ACC112 (cell line): ENCODE data around the gene PPCDC.

Experiments used
- H2AFZ ChIP-seq: fragments of 200-600 bp; sonication (generic); one replicate; pipeline ENCODE4 v1.6.0; 2017; ENCODE audit warnings: antibody characterized with exemption, low read length; ENCODE audit not compliant: unreplicated experiment
- H3K27ac ChIP-seq: fragments of 200-600 bp; sonication (generic); 2 replicates; pipeline ENCODE4 v1.5.1; 2014; ENCODE audit warnings: low read depth, mild to moderate bottlenecking, antibody characterized with exemption, low read length, moderate library complexity
- H3K27me3 ChIP-seq: fragments of 200-600 bp; sonication (generic); 2 replicates; pipeline ENCODE4 v1.6.1; 2014; ENCODE audit warnings: mild to moderate bottlenecking, antibody characterized with exemption, low read length, moderate library complexity, mixed read lengths; ENCODE audit not compliant: insufficient read depth
- H3K36me3 ChIP-seq: fragments of 200-600 bp; sonication (generic); 2 replicates; pipeline ENCODE4 v1.6.1; 2016; ENCODE audit warnings: mild to moderate bottlenecking, antibody characterized with exemption, low read length, moderate library complexity, mixed read lengths; ENCODE audit not compliant: insufficient read depth
- H3K4me1 ChIP-seq: fragments of 200-600 bp; sonication (generic); one replicate; pipeline ENCODE4 v1.6.1; 2016; ENCODE audit warnings: low read length, mixed read lengths; ENCODE audit not compliant: insufficient read depth, unreplicated experiment, control insufficient read depth
- H3K4me3 ChIP-seq: fragments of 200-600 bp; sonication (generic); 2 replicates; pipeline ENCODE4 v1.5.1; 2014; ENCODE audit warnings: mild to moderate bottlenecking, low read depth, low read length
- H3K79me2 ChIP-seq: fragments of 200-600 bp; sonication (generic); one replicate; pipeline ENCODE4 v1.6.0; 2016; ENCODE audit warnings: low read length; ENCODE audit not compliant: control insufficient read depth, unreplicated experiment, insufficient read depth

PPCDC gene

GRCh38 chr15:75023181-75023871 lies at the start of gene PPCDC:
PPCDC (plus strand) TSS chr15:75023590; CDS start chr15:75028319, 4,729 bp downstream.
- peak within 1 kb of the TSS; percentile 43; the same call in 1 of the 2 replicates for H3K27ac ChIP-seq
- H3K79me2 ChIP-seq, result peaks cover 11% of the 10 kb centered on the region
- H2AFZ ChIP-seq, result peak within 1 kb of the TSS; percentile 74
- no peaks in the 10 kb centered on the region for H3K27me3 ChIP-seq
- peak within 1 kb of the TSS; percentile 84 for H3K4me3 ChIP-seq
- H3K4me1 ChIP-seq, result no peaks in the 10 kb centered on the region
- H3K36me3 ChIP-seq, result no peaks in the 10 kb centered on the region

GRCh38 chr15:74976159-74976558 lies 47.2 kb upstream of the PPCDC start:
- Histone ChIP-seq H3K36me3 (no peaks in the 10 kb centered on the region), H3K4me3 (no peak overlapping the region), H3K27ac (no peak overlapping the region), H3K4me1 (peaks cover 16% of the 10 kb centered on the region), H3K27me3 (no peaks in the 10 kb centered on the region), H2AFZ (no peak overlapping the region), H3K79me2 (no peaks in the 10 kb centered on the region)

- Histone ChIP-seq H2AFZ (no peak overlapping the region), H3K79me2 (no peaks in the 10 kb centered on the region), H3K4me1 (peaks cover 16% of the 10 kb centered on the region), H3K4me3 (no peak overlapping the region), H3K27ac (peak overlapping the region; percentile 15; the same call in 1 of the 2 replicates), H3K36me3 (no peaks in the 10 kb centered on the region), H3K27me3 (no peaks in the 10 kb centered on the region)
These were observed 45.8 kb upstream of the PPCDC start for GRCh38 chr15:74977599-74977998.

GRCh38 chr15:74978077-74978476 lies 45.3 kb upstream of the PPCDC start:
- H3K27ac ChIP-seq, result peak overlapping the region; percentile 15; the same call in 1 of the 2 replicates
- no peaks in the 10 kb centered on the region for H3K79me2 ChIP-seq
- no peak overlapping the region for H3K4me3 ChIP-seq
- peaks cover 16% of the 10 kb centered on the region for H3K4me1 ChIP-seq
- no peaks in the 10 kb centered on the region for H3K27me3 ChIP-seq
- no peak overlapping the region for H2AFZ ChIP-seq
- H3K36me3 ChIP-seq, result no peaks in the 10 kb centered on the region

- Histone ChIP-seq H3K4me1 (peaks cover 18% of the 10 kb centered on the region), H3K27ac (no peak overlapping the region), H3K79me2 (no peaks in the 10 kb centered on the region), H3K4me3 (no peak overlapping the region), H2AFZ (peak overlapping the region; percentile 17), H3K36me3 (no peaks in the 10 kb centered on the region), H3K27me3 (no peaks in the 10 kb centered on the region)
These were observed 44.9 kb upstream of the PPCDC start for GRCh38 chr15:74978503-74978902.

GRCh38 chr15:74982183-74982582 lies 41.2 kb upstream of the PPCDC start:
- H3K4me3 ChIP-seq, result no peak overlapping the region
- no peaks in the 10 kb centered on the region for H3K79me2 ChIP-seq
- H3K27me3 ChIP-seq, result no peaks in the 10 kb centered on the region
- no peak overlapping the region for H2AFZ ChIP-seq
- no peak overlapping the region for H3K27ac ChIP-seq
- peaks cover 26% of the 10 kb centered on the region for H3K4me1 ChIP-seq
- no peaks in the 10 kb centered on the region for H3K36me3 ChIP-seq

GRCh38 chr15:74983725-74984231 lies 39.6 kb upstream of the PPCDC start:
- Histone ChIP-seq H3K79me2 (no peaks in the 10 kb centered on the region), H3K4me1 (peaks cover 12% of the 10 kb centered on the region), H3K27me3 (no peaks in the 10 kb centered on the region), H3K27ac (no peak overlapping the region), H3K4me3 (no peak overlapping the region), H2AFZ (no peak overlapping the region), H3K36me3 (no peaks in the 10 kb centered on the region)

GRCh38 chr15:74988007-74988800 lies 35.2 kb upstream of the PPCDC start:
- no peak overlapping the region for H2AFZ ChIP-seq
- no peak overlapping the region for H3K4me3 ChIP-seq
- H3K36me3 ChIP-seq, result no peaks in the 10 kb centered on the region
- no peaks in the 10 kb centered on the region for H3K79me2 ChIP-seq
- H3K27me3 ChIP-seq, result peaks cover 11% of the 10 kb centered on the region; the same call in 1 of the 2 replicates
- no peak overlapping the region for H3K27ac ChIP-seq
- peaks cover 10% of the 10 kb centered on the region for H3K4me1 ChIP-seq

GRCh38 chr15:74989527-74989926 lies 33.9 kb upstream of the PPCDC start:
- Histone ChIP-seq H3K79me2 (no peaks in the 10 kb centered on the region), H2AFZ (no peak overlapping the region), H3K27me3 (peaks cover 13% of the 10 kb centered on the region; the same call in 1 of the 2 replicates), H3K4me3 (no peak overlapping the region), H3K36me3 (no peaks in the 10 kb centered on the region), H3K27ac (no peak overlapping the region), H3K4me1 (no peaks in the 10 kb centered on the region)

GRCh38 chr15:74992619-74993018 lies 30.8 kb upstream of the PPCDC start:
- Histone ChIP-seq H2AFZ (no peak overlapping the region), H3K27ac (no peak overlapping the region), H3K4me3 (no peak overlapping the region), H3K79me2 (no peaks in the 10 kb centered on the region), H3K36me3 (no peaks in the 10 kb centered on the region), H3K4me1 (peaks cover 4% of the 10 kb centered on the region), H3K27me3 (peaks cover 38% of the 10 kb centered on the region)
